Airway epithelial cell (primary cell): ENCODE data around the gene RFK. TPM values are rescaled to one million over a fixed set of nuclear protein-coding genes. Genes with fewer than 3 reads are reported as not detected.

Experiments used
- total RNA-seq: library from RNA; depleted of rRNA; stranded (reverse); fragments of >200 nt; gene quantifications from 2 replicates; pipeline ENCODE4 v1.2.3, GENCODE V29; 2015

RFK gene
- total RNA-seq = 14.3 and 18.4 TPM in 2 replicates

GRCh38 chr9:76394195-76394959 lies at the start of gene RFK:
RFK (minus strand) TSS chr9:76394426; CDS start chr9:76394171, 255 bp downstream.

Other genes starting within 250 kb of the RFK start
- 16.3 and 18.7 TPM in 2 replicates for gene GCNT1, start 64.8 kb upstream of the RFK start, total RNA-seq